Measurements from ENCODE around the gene PSMC3. TPM values are rescaled to one million over a fixed set of nuclear protein-coding genes. Genes with fewer than 3 reads are reported as not detected.

PSMC3 gene
- total RNA-seq, 1 donor = 60.3 TPM

DNA sequence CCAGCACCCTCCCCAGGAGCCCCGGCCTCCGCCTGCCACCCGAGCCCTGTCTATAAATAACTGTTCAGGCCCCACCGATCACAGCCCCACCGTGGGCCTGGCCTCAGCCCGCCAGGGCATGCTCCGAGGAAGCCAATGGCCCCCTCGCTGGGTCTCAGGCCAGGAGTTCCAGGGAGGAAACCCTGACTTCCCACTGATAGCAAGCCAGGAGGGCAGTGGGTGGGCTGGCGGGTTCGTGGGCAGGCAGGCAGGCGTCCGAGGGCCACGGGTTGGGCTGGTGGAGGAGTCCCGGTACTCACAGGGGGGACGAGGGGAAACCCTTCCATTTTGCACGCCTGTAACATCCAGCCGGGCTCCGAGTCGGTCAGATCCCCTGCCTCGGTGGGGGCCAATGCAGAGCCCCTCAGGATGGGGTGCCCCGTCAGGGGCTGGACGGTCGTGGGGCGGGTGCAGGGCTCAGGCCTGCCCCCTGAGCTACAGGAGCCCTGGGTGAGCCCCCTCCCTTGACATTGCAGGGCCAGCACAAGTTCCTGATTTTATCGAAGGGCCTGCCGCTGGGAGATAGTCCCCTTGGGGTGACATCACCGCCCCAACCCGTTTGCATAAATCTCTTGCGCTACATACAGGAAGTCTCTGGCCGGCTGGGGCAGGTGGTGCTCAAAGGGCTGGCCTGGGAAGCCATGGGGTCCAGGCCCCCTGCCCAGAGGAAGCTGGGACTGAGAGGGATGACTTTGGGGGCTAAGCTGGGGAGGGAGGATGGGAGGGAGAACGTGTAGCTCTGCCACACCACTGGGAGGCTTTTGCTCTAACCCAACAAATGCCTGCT is 48.0 kb downstream of the PSMC3 start, which contains the start of gene SPI1:
Gene SPI1, minus strand, starts transcription at position 538 of the 826 bp plus-strand sequence. Its CDS starts 194 bp downstream, at position 344.
- DNase-seq (ENCODE audit: low read depth in 2 of 3, low spot score in 2 of 3) = peak in 2 of 3 donors; percentile 94 to 97

DNA sequence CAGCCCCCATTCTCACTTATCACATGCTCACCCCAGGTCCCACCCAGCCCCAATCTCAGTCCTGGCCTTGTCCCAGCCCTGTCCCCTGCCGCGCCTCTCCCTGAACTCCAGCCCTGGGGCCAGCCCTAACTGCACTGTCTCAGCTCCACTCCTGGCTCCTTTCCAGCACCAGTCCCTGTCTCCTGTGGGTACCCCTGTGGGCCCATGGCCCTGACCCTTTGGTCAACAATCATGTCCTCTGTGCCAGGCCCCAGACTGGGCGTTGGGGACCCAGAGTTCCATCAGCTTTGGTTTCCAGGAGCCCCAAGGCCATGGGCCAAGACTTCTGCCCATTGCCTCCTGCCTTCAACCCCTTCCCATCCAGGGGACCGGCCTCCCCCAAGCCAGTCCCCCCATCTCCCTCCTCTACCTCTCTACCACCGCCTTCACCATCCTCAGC is 48.6 kb downstream of the PSMC3 start:
- DNase-seq (ENCODE audit: low read depth in 2 of 3, low spot score in 2 of 3) = no peak

- DNase-seq (ENCODE audit: low read depth in 2 of 3, low spot score in 2 of 3) = no peak
These were observed 49.5 kb downstream of the PSMC3 start for GRCh38 chr11:47376525-47377371.

DNA sequence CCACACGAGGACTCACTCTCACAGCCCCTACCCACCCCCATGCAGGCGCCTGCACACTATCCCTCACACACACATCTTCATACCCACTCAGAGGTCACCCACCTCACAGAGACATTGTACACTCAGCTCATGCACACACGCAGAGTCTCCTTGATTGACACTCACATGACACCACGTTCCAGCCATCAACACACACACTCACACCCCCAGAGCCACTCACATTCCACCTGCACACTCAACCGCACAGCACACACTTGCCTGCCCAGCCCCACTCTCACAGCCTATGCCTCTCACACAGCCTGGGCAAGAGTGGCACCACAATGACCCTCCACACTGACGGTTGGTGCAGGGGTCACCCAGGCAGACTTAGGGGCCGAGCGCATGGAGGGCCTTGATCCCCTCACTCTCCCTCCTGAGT is 50.1 kb downstream of the PSMC3 start:
- no peak for DNase-seq (ENCODE audit: low read depth in 2 of 3, low spot score in 2 of 3)

GRCh38 chr11:47375546-47376085 is 50.6 kb downstream of the PSMC3 start:
- no peak for DNase-seq (ENCODE audit: low read depth in 2 of 3, low spot score in 2 of 3)

- no peak for DNase-seq (ENCODE audit: low read depth in 2 of 3, low spot score in 2 of 3)
These were observed 51.2 kb downstream of the PSMC3 start for GRCh38 chr11:47375020-47375419.

- no peak for DNase-seq (ENCODE audit: low read depth in 2 of 3, low spot score in 2 of 3)
These were observed 51.6 kb downstream of the PSMC3 start for GRCh38 chr11:47374720-47375019.

- peak; percentile 72 to 76 (median 75) for DNase-seq (ENCODE audit: low read depth in 2 of 3, low spot score in 2 of 3)
These were observed 52.1 kb downstream of the PSMC3 start for GRCh38 chr11:47373876-47374719.

GRCh38 chr11:47372422-47372821 is 53.8 kb downstream of the PSMC3 start:
- no peak for DNase-seq (ENCODE audit: low read depth in 2 of 3, low spot score in 2 of 3)

DNA sequence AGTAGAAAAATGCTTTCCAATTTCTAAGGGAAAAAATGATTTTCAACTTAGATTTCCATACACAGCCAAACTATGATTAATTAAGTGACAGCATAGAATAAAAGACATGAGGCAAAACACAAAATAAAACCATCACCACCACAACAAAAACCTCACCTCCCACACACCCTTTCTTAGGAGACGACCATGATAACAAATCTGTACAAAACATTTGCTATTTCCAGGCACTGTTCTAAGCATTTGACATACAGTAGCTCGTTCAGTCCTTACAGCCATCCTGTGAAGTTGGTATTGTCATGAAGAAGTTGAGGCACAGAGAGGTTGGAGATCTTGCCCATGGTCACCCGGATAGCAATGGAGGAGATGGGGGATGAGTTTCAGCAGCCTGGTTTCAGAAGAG is 56.6 kb downstream of the PSMC3 start:
- DNase-seq (ENCODE audit: low read depth in 2 of 3, low spot score in 2 of 3) = no peak

Small RNAs within 50 kb of the gene (small RNA-seq; reads per million reads assigned to genes)
- gene MIR4487 = not detected

Other genes with a start within 250 kb of the PSMC3 start
- gene ARFGAP2, start 249.6 kb downstream of the PSMC3 start, total RNA-seq = 276 TPM
- 1.9 TPM for gene PACSIN3, start 240.0 kb downstream of the PSMC3 start, total RNA-seq
- gene DDB2, start 211.5 kb downstream of the PSMC3 start, total RNA-seq = 25.9 TPM
- 37.4 TPM for gene ACP2, start 177.6 kb downstream of the PSMC3 start, total RNA-seq
- gene NR1H3, start 168.4 kb downstream of the PSMC3 start, total RNA-seq = 69.5 TPM
- gene MADD, start 156.3 kb downstream of the PSMC3 start, total RNA-seq = 116 TPM
- gene MYBPC3, start 73.7 kb downstream of the PSMC3 start, total RNA-seq = 0.27 TPM
- gene SPI1, start 47.9 kb downstream of the PSMC3 start, total RNA-seq = 99.6 TPM
- gene SLC39A13, start 17.8 kb downstream of the PSMC3 start, total RNA-seq = 26.4 TPM
- 0.54 TPM for gene RAPSN, start 22.7 kb upstream of the PSMC3 start, total RNA-seq
- 94.5 TPM for gene CELF1, start 126.7 kb upstream of the PSMC3 start, total RNA-seq
- 110 TPM for gene PTPMT1, start 139.2 kb upstream of the PSMC3 start, total RNA-seq
- gene KBTBD4, start 152.5 kb upstream of the PSMC3 start, total RNA-seq = 33.1 TPM
- 97.8 TPM for gene NDUFS3, start 152.6 kb upstream of the PSMC3 start, total RNA-seq
- gene FAM180B, start 160.2 kb upstream of the PSMC3 start, total RNA-seq = 0.27 TPM
- gene C1QTNF4, start 168.0 kb upstream of the PSMC3 start, total RNA-seq = 97.2 TPM
- 39.3 TPM for gene MTCH2, start 216.1 kb upstream of the PSMC3 start, total RNA-seq